ENCODE data around the gene MYO1H.

DNA sequence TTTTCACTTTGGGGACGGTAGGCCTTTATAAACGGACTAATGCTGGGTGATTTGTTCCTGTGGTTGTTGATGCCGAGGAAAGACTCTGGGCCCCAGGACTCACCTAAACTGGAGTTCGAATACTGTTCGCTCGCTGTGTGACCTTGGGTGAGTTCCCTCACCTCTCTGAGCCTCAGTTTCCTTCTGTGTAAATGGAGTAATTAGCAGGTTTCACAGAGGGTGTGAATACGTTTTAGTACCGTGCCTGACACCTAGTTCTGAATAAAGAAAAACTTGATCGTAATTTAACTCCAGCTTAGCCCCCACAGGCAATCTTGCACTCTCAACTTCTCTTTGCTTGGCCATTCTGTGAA lies 130.2 kb downstream of the MYO1H start:
- TF ChIP-seq, protein P1, sequence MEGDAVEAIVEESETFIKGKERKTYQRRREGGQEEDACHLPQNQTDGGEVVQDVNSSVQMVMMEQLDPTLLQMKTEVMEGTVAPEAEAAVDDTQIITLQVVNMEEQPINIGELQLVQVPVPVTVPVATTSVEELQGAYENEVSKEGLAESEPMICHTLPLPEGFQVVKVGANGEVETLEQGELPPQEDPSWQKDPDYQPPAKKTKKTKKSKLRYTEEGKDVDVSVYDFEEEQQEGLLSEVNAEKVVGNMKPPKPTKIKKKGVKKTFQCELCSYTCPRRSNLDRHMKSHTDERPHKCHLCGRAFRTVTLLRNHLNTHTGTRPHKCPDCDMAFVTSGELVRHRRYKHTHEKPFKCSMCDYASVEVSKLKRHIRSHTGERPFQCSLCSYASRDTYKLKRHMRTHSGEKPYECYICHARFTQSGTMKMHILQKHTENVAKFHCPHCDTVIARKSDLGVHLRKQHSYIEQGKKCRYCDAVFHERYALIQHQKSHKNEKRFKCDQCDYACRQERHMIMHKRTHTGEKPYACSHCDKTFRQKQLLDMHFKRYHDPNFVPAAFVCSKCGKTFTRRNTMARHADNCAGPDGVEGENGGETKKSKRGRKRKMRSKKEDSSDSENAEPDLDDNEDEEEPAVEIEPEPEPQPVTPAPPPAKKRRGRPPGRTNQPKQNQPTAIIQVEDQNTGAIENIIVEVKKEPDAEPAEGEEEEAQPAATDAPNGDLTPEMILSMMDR (IDR thresholded peaks at IDR 0.05 in 8 of 11, conservative IDR thresholded peaks at IDR 0.05 in 3 of 11), result no peak
- TF ChIP-seq POLR2A (IDR thresholded peaks at IDR 0.05) (no peak), POLR2AphosphoS5 (IDR thresholded peaks at IDR 0.05) (no peak)

Measured in spleen (tissue), 7 donors.